GM21390 (cell line): Measurements from ENCODE around the gene PKP1.

ENCODE experiments used
- ATAC-seq: cut with Tn5 transposase; IDR thresholded peaks from one replicate; pipeline ENCODE4 v1.9.1; 2021; ENCODE audit not compliant: unreplicated experiment

Gene PKP1

DNA sequence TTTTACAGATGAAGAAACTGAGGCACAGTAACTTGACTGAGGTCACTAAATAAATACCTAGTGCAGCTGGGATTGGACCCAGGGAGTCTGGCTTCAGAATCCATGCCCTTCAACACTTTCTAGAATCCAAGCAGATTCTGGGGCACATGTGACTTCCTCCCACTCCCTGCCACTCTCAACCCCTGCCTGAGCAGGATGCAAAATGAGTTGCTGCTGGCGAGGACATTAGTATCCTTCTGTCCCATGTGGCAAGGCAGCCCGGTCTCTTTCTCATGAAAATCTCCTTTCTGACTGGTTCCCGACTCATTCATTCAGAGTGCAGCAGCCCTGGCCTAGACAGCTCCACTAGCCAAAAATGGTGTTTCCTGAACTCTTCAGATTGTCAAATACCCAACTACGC is 65.8 kb downstream of the PKP1 start:
- no peak for ATAC-seq

DNA sequence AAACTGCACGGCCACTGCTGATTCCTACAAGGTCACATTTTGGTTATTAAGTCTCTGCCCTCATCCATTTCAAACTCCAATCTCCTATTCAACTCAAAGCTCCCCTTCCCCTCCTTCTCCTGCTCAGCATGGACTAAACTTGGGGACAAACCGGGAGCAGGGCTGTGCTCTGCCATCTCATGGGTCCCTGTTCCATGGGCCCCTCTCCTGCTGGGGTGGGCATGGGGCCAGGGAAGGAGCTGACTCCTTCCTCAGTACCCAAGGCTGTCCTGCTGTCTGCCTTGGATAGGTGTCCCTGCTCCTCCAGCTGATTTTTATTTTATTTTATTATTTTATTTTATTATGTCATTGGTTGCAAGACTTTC is 67.0 kb downstream of the PKP1 start:
- no peak for ATAC-seq

GRCh38 chr1:201350884-201351283 is 67.6 kb downstream of the PKP1 start:
- ATAC-seq: no peak

GRCh38 chr1:201351617-201352016 is 68.3 kb downstream of the PKP1 start:
- no peak for ATAC-seq

DNA sequence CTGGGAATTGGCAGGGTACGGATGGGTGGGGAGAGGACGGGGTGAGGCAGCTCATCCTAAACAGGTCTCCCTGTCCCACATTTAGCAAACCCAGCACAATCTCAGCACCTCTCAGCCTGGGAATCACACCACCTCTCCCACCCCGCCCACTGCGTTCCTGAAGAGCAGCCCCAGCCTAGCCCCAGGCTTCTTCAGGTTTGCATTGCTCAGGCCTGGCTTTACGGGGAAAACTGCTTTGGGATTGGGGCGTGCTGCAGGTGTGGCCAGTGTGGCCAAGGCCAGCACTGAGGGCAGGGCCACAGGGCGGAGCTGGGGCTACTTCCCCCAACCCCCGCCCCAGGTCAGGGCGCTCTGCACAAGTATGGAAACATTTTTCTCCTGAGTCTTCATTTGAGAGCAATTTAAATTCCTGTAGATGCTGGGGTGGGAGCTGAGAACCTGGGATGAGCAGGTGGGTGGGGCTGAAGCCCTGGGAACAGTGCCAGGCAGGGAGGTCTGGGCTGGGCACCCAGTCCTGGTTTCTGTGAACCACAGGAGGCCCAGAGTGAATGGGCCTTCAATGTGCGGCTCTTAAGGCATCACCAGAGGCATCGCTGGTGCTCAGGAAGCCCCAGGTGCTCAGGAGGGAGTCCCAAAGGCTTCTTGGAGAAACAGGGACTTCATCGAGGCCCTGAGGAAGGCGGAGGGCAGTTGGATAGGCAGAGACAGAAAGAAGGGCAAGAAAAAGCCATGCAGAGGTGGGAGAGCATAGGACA is 70.1 kb downstream of the PKP1 start:
- no peak for ATAC-seq

- no peak for ATAC-seq
These were observed 71.0 kb downstream of the PKP1 start for GRCh38 chr1:201354151-201354900.

GRCh38 chr1:201354901-201355295 is 71.6 kb downstream of the PKP1 start:
- ATAC-seq: no peak

DNA sequence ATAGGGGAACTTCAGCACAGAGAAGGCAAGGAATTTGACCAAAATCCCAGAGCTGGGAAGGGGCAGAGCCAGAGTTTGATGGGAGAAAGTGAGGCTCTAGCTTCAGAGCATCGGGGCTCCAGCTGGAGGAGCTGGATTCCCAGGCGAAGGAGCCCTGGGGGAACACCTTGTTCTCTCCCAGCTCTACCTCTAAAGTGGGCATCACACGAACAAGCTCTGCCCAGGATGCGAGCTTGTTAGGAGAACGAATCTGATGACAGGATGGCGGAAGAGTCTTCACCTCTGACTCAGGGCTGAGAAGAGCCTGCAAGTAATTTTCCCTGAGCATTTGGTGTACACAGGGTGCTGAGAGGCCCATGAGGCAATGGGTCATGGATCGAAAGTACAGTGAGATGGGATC is 72.2 kb downstream of the PKP1 start:
- ATAC-seq: no peak

GRCh38 chr1:201356236-201356635 is 72.9 kb downstream of the PKP1 start:
- ATAC-seq: no peak

GRCh38 chr1:201356701-201357100 is 73.4 kb downstream of the PKP1 start:
- ATAC-seq: no peak

- ATAC-seq: no peak
These were observed 73.9 kb downstream of the PKP1 start for GRCh38 chr1:201357211-201357610.

- no peak for ATAC-seq
These were observed 74.5 kb downstream of the PKP1 start for GRCh38 chr1:201357636-201358348.

DNA sequence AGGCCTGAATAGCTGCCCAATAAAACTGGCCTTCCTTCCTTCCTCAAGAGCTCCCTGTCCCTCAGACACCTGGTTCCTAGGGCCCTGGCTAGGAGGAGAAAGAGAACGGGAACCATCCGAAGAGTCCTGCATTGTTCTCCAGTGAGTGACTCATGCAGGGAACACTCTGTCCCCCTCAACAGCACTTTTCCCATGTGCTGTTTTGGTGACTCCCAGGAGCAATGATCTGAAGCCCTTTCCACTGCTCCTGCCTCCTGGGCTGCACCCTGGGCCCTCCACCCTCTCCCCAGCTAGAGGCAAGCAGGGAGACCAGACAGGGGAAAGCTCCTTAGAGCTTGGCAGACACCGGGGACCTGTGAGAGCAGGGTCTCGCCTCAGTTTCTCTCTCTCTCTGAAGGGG is 75.3 kb downstream of the PKP1 start:
- no peak for ATAC-seq

- ATAC-seq: no peak
These were observed 75.9 kb downstream of the PKP1 start for GRCh38 chr1:201359031-201359872.

DNA sequence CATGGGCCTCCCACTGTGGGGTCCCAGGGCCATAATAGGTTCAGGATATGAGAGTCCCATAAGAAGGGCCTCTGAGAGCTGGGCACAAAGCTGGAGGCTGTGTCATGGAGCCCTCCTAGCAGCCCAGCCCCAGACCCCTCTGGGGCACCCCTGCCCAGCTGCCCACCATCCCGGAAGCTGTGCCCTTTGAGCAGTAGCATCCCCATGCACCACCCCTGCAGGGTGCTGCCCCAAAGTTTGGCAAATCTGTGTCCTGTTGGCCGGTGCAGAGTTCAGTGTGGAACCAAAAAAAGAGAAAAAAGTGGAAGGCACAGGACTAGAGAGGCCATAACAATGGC is 76.5 kb downstream of the PKP1 start:
- ATAC-seq: no peak

DNA sequence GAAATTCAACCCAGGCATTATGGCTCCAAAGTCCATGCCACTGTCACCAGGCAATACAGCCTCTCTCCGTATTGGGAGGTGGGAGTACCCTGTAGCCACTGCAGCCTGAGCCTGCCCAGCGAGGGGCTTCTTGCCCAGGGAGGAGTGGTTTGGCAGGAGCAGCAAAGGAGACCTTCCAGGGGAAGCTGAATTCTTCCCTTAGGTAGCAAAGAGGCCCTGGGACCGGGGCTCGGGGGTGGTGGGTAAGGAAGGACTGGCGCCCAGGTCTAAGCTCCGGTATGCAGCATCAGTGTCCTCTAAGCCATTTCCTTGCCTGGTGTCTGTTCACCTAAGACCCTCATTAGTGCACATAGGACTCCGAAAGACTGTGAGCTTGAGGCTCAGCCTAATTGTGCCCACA is 77.2 kb downstream of the PKP1 start:
- no peak for ATAC-seq

DNA sequence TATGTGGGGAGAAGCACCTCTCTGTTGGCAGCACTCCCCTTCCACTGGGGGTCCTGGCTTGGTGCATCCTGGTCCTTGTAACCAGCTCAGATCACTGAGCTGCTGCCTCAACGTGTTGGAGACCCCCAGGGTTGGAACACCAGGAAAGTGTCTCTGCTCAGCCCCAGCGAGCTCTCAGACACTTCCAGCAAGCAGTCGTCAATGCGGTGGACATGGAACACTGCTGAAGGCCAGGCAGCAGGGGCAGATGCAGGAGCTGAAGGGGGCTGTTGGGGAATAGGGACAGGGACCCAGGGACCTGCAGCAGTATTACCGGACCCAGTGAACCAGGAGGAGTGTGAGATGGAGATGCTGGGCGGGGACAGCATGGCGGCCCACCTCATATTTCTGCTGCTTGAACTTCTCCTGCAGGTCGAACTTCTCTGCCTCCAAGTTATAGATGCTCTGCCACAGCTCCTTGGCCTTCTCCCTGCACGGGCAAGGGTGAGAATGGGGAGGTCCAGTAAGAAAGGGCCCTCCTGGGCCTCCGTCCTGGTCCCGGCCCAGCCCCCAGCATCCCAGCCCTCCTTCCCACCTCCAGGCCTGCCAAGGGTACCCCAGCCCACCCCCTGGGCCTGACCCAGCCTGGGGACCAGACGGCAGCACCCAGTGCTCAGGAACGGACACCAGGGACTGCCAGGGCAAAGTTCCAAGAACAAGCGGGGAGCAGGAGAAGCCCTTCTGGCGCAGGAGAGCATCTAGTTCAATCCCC is 77.8 kb downstream of the PKP1 start:
- no peak for ATAC-seq

DNA sequence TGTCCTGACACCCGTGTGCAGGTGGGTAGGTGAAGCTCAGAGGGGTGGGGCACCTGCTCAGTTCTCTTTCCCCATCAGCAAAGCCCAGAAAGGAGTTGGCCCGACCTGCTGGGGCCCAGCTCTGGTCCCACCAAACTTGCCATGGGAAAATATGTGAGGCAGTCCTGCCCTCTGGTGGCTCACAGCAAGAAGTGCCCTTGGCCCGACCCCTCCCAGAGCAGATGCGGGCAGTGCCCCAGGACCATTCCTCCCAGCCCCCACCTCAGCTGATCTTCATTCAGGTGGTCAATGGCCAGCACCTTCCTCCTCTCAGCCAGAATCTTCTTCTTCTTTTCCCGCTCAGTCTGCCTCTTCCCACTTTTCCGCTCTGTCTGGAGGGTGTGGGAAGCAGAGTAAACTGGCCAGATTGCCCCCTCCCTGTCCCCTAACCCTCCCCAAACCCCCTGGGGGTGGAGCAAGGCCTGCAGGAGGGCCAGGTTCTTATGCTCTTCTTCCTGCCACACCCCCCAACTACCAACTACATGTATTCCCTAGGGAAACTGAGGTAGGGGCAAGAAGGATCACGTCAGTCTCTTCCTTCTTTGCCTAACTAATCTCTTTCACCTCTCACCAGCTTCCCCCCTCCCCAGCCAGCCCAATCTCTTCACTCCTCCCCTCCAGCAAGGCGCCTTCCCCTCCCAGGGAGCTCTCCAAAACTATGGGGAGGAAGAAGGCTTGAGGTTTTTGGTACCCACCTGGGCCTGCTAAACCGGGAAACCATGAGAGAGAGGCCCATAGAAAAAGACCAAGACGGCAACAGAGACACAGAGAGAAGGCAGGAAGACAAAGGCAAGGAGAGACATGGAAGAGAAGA is 78.6 kb downstream of the PKP1 start:
- ATAC-seq: no peak

GRCh38 chr1:201362906-201363305 is 79.6 kb downstream of the PKP1 start:
- no peak for ATAC-seq

DNA sequence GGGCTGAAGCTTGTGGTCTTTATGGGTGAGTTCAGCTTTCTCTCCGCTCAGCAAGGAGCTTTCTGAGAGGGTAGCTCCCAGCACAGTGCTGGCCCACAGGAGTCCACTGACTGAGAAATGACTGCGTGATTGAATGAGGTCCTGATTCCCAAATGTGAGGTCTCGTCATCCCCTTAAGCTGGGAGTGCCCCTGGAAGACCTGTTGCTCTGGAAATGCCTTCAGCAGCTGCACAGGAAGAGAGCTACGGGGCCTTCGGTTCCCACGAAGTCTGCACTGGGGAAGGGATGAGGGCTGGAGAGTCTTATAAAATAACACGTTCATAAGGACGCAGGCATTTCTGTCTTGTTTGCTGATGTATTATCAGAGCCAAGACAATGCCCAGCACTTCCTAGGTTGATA is 80.2 kb downstream of the PKP1 start:
- ATAC-seq: no peak
